ENCODE measurements around the gene FAR1.
"Not testable (repeated sequence)": the region's sequence is repeated elsewhere in the genome, so short reads cannot be mapped to it uniquely, and the experiment has no call there.

FAR1 gene

GRCh38 chr11:13705710-13706109, 37.2 kb downstream of the FAR1 start:
- DNase-seq (ENCODE audit: low read depth in 2 of 2): no peak

DNA sequence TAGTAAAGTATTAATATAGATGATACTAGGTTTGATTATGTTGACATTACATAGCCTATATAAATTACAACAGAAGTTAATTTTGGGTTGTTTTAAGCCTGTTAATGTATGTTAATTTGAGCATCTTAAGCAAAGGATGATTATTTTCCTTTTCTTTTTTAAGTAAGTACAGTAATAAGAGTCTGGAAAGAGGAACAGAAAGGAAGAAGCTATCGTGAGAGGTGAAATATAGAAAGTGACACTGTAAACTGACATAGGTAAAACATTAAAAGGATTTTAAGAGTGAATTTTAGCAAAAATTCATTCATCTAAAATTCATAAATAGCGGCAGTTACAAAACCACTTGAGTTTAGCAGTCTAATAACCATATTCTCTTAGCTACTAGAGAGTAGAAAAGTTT, 45.5 kb downstream of the FAR1 start:
- no peak for DNase-seq (ENCODE audit: low read depth in 2 of 2)

DNA sequence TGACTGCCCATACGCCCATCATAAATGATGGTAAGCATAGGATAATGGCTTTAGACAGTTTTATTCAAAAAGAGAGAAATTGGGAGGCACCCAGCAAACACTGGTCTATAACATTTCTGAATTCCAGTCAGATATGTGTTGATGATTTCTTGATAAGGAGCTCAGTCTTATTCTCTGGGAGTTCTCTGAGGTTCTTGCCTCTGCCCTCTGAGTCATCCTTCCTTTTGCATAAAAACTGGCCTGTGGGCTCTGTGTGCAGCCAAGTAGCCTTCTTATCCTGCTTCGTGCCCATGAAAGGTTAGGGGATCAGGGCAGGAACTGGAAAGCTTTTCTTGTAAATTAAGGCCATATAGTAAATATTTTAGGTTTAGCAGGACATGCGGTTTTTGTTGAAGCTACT, 48.9 kb downstream of the FAR1 start:
- DNase-seq (ENCODE audit: low read depth in 2 of 2): no peak

- DNase-seq (ENCODE audit: low read depth in 2 of 2): no peak
Observed at GRCh38 chr11:13718394-13718793, 49.9 kb downstream of the FAR1 start.

- DNase-seq (ENCODE audit: low read depth in 2 of 2): no peak
Observed at GRCh38 chr11:13720940-13721339, 52.5 kb downstream of the FAR1 start.

DNA sequence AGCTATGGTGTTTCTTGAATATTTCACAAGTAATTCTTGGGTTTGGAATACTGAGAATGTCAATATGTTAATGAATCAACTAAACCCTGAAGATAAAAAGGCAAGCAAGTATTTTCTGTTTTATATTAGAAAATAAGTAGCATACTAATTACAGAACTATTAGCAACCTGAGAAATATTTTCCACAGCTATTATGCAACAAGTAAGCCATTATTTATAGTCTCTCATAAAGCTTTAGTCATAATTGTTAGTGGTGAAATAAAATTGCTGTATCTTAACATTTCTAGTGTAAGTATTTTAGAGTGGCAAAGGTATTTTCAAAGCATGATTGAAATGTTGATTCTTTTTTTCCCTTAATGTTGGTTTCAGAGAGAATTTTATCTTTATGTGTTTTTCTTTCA, 53.3 kb downstream of the FAR1 start:
- DNase-seq (ENCODE audit: low read depth in 2 of 2): no peak

DNA sequence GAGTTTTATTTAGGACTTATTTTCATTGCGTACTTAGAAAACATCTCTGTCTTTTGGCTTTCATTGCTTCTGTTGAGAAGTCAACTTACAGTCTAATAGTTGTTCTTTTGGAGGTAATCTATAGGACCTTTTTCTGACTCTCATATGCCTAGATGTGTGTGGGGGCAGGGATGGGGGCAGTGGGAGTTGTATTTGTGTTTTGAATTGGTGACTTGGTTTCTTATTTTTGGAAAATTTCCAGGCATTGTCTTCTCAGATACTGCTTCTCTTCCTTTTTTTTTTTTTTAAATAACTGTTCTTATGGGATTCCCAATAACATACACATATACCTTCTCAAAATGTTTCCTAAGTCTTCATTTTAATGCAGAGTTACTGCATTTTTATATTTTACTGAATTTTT, 58.0 kb downstream of the FAR1 start:
- DNase-seq (ENCODE audit: low read depth in 2 of 2): no peak

DNA sequence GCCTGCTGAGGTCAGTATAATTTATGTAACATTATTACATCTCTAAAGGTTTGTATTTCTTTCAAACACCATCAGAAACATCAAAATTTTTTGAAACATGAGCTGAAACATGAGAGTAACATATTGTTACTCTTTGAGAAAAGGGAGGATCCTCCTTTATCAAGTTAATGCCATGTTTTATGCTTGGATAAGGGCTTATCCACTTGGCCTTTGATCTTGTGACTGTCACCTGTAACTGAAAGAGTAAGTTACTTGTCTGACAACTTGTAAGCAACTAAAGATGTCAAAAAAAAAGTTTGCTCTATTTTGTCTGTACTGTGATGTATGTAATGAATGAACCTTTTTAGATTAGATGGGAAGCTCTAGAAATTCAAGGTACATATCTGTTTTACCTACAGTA, 59.6 kb downstream of the FAR1 start:
- DNase-seq (ENCODE audit: low read depth in 2 of 2): no peak

GRCh38 chr11:13734530-13734929, 66.1 kb downstream of the FAR1 start:
- DNase-seq (ENCODE audit: low read depth in 2 of 2): no peak

- DNase-seq (ENCODE audit: low read depth in 2 of 2): no peak
Observed at GRCh38 chr11:13745165-13745564, 76.7 kb downstream of the FAR1 start.

GRCh38 chr11:13753316-13753715, 84.8 kb downstream of the FAR1 start:
- not testable (repeated sequence) for DNase-seq (ENCODE audit: low read depth in 2 of 2)

DNA sequence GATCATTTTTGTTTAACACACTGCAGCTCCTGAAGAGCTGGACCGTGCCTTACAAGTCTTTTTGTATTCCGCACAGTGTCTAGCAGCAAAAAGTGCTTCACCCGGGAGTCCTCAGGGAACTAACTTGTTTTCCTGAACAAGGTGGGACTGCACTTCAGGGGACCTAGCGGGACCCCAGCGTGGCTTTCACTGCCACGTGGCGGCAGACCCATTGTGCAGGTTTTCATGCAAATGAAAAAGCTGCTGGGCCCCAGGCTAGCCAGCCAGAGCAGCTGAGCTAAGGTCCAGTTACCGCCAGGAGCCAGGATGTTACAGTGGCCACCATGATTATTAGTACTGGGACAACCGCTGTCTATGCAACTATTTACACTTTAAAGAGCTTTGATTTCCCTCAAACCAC, 90.6 kb downstream of the FAR1 start:
- no peak for DNase-seq (ENCODE audit: low read depth in 2 of 2)

DNA sequence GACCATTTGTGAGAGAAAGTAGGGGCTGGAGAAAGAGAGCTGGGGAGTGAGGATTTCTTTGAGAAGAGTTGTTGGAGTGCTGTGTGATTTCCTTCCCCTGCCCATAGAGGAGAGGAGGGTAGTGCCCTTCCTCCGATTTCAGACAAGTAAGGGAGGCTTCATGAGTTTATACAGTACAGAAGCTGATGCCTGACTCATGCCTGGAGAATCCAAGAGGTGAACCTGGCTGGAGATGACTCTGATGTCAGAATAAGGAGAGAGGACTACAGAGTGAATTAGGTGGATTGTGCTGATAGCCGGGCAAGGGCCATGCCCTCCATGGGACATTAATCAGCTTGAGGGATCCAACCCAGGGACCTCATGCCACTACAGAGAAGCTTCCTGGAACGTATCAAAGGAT, 91.6 kb downstream of the FAR1 start:
- no peak for DNase-seq (ENCODE audit: low read depth in 2 of 2)

- no peak for DNase-seq (ENCODE audit: low read depth in 2 of 2)
Observed at GRCh38 chr11:13761250-13761649, 92.8 kb downstream of the FAR1 start.

DNA sequence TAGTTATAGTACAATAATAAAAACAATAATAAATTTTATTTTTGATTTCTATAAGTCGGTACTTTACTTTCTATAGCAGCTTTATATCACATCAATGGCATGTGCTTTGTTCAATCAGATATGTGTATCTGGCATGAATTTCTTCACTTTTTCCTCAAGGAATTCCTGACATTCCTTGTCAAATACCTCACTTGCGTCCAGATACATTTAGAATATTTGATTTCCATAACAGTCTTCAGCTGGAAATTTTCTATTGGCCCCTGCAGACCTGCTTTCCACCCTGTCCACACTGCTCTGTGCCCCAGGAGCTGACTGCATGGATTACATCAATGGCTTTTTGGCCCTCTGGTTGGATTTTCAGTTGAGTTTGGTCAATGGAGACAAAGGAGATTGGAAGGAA, 93.2 kb downstream of the FAR1 start:
- DNase-seq (ENCODE audit: low read depth in 2 of 2): no peak

- no peak for DNase-seq (ENCODE audit: low read depth in 2 of 2)
Observed at GRCh38 chr11:13762718-13763117, 94.2 kb downstream of the FAR1 start.

DNA sequence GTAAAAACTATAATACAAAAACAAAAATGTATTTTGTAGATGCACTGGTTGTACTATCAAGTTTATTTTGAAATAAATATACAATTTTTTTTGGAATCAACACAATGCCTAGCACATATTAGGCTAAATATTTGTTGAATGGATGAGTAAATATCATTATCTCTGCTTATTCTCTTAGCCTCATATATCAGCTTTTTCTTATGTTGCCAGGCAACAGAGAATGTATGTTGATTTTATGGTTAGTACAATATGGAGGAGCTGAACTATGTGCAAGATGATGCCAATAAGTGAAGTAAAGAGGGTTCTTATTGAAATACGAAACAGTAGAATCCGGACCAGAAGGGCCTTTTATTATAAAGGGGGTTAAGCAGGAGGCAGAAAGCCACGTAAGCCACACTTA, 94.9 kb downstream of the FAR1 start:
- DNase-seq (ENCODE audit: low read depth in 2 of 2): no peak

- no peak for DNase-seq (ENCODE audit: low read depth in 2 of 2)
Observed at GRCh38 chr11:13765886-13766285, 97.4 kb downstream of the FAR1 start.

DNA sequence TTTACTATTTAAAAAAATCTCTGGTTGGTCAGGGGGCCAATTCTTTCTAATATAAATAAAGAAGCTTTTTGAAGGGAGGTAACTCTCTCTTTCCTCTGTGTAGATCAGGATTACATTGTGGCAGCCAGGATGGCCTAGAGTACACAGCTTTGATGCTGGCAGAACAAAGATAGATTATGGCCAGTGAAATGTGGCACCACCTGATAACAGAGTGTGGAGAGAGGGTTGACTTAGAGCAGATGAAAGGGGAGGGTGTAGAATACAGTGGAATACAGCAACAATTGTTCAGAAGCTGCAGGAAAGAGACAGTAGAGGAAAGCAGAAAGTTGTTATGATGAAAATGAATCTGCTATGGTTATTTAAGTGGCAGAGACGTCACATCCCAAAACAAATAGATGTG, 99.0 kb downstream of the FAR1 start:
- no peak for DNase-seq (ENCODE audit: low read depth in 2 of 2)

DNA sequence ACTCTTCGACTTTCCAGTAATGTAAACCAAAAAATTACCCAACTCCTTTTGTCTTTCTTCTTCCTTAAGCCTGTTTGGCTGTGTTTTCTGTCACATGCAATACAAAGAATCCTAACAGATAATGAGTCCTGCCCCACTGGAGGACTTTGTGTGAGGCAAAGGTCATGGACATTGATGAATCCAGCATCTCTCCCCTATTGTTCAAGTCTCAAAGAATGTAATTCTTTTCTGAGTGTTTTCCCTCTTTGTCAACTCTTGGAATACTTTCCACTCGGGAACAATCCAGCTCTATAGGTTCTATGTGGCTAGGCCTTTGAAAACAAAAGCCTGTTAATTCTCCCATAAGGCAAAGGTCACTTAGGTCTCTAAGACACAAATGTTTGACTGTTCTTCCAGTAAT, 100.7 kb downstream of the FAR1 start:
- no peak for DNase-seq (ENCODE audit: low read depth in 2 of 2)

DNA sequence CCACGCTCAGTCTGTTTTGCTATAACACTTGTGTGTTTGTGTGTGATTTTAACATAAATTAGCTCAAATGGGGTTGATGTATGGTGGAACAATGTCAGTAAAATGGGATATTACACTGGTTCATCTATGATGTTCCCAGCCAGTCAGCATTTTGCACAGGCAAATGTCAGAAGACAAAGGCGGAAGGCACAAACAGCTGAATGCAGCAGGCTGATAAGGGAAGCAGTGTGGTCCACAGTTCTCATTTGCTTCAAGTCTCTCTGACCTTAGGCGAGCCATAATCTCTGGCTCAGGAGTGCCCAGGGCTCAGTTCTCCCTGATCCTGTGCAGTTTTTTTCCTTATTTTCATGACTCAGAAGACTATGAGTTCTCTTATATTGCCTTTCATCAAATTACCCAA, 102.7 kb downstream of the FAR1 start:
- no peak for DNase-seq (ENCODE audit: low read depth in 2 of 2)

GRCh38 chr11:13772223-13773046, 104.0 kb downstream of the FAR1 start:
- peak in 1 of 2 donors; percentile 21 for DNase-seq (ENCODE audit: low read depth in 2 of 2)

DNA sequence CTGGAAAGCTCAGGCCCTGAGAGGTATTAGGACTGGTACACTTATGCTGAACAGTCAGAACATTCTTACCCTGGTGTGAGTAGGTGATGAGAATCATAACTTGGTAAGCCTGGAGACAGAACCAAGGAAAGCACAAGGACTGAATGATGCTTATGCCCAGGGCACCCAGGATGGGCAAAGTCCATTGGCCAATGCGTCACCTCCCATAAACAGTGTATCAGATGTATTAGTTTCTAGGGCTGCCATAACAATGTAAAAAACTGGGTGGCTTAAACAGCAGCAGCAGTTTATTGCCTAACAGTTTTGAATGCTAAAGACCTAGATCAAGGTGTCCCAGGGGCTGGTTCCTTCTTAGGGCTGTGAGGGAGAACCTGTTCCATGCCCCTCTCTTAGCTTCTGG, 107.0 kb downstream of the FAR1 start:
- no peak for DNase-seq (ENCODE audit: low read depth in 2 of 2)
